Endothelial cell of umbilical vein (primary cell): ENCODE results near the gene KIF4A.

Experiments used
- CTCF ChIP-seq, 2 donors: IDR thresholded peaks; 1 replicate in 1 of 2; 2 replicates in 1 of 2; pipeline ENCODE4 v1.5.1; 2011; ENCODE audit warnings: low read length in 2 of 2, mild to moderate bottlenecking in 2 of 2, moderate library complexity in 2 of 2, control low read depth in 1 of 2, inconsistent platforms in 1 of 2, low read depth in 1 of 2; ENCODE audit not compliant: insufficient read depth in 1 of 2; ENCODE audit errors: extremely low read depth in 1 of 2
- EZH2 ChIP-seq: IDR thresholded peaks from 2 replicates; pipeline ENCODE4 v1.6.1; 2012; ENCODE audit warnings: borderline replicate concordance, low read depth, mild to moderate bottlenecking, moderate library complexity, low read length, inconsistent platforms; ENCODE audit not compliant: severe bottlenecking
- MAX ChIP-seq: IDR thresholded peaks from 2 replicates; pipeline ENCODE4 v1.6.1; 2011; ENCODE audit not compliant: insufficient read depth, insufficient read length
- MYC ChIP-seq: IDR thresholded peaks from one replicate; pipeline ENCODE4 v1.6.1; 2011; ENCODE audit warnings: mild to moderate bottlenecking, low read depth, low read length
- POLR2A ChIP-seq: IDR thresholded peaks from 2 replicates; pipeline ENCODE4 v1.6.1; 2012; ENCODE audit warnings: low read depth, mild to moderate bottlenecking, control low read depth, low read length
- POLR2AphosphoS5 ChIP-seq: IDR thresholded peaks from 2 replicates; pipeline ENCODE4 v1.6.1; 2012; ENCODE audit warnings: low read depth, mild to moderate bottlenecking, control low read depth, low read length, moderate library complexity; ENCODE audit not compliant: insufficient read depth

- TF ChIP-seq POLR2AphosphoS5 (no peak), CTCF (IDR thresholded peaks at IDR 0.05; ENCODE audit: extremely low read depth in 1 of 2, insufficient read depth in 1 of 2, low read depth in 1 of 2, low read length in 2 of 2) (no peak), EZH2 (no peak), POLR2A (no peak), MYC (no peak), MAX (no peak)
Measured at GRCh38 chrX:70260104-70260503, 29.8 kb upstream of the KIF4A start, which contains the start of gene P2RY4.
